H4 (cell line): ENCODE data around the gene JMJD6. TPM values are rescaled to one million over a fixed set of nuclear protein-coding genes. Genes with fewer than 3 reads are reported as not detected.

Experiments
- DNase-seq: peaks from one replicate; pipeline ENCODE4 v3.0.0-alpha.2; 2015; ENCODE audit warnings: low spot score
- total RNA-seq: library from RNA; depleted of rRNA; stranded (reverse); fragments of >200 nt; shearing (Covaris generic); gene quantifications from 2 replicates; pipeline ENCODE4 v1.2.3, GENCODE V29; 2014; rRNA removed

JMJD6 gene
- total RNA-seq, 1 experiment from 2014 or later = 33.4 TPM

DNA sequence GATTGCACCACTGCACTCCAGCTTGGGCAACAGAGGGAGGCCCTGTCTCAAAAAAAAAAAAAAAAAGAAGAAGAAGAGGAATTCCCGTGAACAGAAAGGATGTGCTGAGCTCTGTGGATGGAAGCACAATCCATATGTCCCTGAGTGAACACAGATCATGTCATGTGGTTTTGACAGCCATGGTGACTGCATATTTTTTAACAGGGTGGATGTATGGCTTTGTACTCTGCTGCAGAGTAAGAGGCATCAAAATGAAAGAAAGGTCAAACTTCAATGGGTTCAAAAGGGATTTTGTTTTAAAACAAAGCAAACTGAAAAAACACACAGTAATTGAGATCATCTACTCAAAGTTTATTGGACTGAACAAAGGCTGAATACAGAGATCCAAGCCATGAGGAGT lies 47.2 kb downstream of the JMJD6 start:
- DNase-seq = no peak

DNA sequence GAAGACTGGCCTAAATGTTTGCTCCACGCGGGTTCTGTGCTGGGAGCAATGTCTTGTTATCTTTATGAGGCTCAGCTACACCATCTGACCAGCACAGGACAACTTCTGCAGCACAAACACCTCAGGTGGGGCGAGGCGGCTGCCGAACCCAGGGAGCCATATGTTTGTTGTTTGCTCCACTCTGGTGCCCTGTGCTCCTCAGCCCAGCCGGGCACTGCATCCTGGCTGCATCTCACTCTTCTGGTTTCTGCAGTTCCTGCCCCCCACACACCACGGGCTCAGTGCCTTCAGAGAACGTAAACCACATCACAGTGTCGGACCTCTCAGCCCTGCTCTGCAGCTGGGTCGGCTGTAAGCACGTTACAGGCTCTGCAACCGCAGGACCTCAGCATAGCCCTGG lies 48.1 kb downstream of the JMJD6 start:
- no peak for DNase-seq

DNA sequence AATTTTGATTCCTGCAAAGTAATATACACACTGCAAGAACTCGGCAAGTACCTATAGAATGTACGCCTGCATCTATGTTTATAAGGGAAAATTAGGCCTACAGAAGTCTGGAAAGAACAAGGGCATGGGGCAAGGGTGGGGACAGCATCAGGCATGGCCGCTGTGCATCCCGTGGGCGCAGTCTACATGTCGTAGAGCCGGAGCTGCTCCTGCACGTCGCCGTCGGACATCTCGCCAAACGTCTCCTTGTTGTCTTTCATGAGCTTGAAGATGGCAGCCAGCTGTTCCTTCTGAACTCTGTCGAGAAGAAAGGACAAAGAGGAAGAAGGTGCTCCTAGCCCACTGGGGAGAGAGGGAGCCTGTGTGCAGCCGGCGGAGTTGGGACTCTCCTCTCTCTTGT lies 49.0 kb downstream of the JMJD6 start:
- no peak for DNase-seq

DNA sequence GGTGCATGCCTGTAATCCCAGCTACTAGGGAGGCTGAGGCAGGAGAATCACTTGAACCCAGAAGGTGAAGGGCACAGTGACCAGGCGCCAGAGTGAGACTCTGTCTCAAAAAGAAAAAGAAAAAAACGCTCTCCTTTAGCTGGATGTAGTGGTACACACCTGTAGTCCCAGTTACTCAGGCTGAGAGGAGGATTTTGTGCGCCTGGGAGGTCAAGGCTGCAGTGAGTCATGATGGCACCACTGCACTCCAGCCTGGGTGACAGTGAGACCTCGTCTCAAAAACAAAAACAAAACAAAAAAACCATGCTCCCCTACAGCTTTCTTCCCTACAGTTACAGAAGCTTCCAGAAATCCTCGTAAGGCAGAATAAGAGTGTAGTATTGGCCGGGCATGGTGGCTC lies 49.8 kb downstream of the JMJD6 start:
- DNase-seq = no peak

DNA sequence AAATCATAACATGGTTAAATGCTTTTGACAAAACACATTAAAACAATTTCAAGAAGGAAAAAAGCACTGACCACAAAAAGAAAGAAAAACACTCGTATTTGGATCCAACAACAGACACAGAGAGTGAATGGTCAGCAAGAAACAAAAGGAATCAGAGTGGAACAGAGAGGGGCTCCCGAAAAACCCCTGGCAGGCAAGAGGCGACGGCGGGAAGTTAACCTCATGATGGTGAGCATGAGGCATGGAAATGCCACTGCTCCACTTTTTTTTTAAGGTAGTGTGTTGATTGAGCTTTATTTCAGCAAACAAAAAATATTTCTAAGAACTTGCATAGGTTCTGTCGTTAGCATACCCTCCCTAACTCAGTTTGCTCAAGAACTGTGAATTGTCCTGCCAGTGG lies 50.8 kb downstream of the JMJD6 start:
- DNase-seq = no peak

DNA sequence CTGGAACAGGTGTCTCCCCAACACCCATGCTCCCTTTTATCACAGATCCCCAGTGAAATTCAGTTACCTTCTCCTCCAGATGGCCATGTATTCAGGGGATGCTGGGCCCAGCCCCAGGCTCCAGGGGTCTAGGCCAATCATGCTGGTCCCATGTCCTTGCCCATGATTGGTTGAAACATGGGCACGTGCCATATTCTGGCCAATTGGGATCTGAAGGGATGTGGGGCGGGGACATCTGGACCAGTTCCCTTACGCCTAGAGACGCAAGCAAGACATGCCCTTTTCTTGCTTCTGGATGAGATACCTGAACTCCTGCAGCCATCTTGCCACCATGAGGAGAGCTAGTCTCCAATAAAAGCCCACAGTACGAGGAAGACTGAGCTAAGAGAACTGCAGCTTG lies 51.8 kb downstream of the JMJD6 start:
- DNase-seq = no peak

DNA sequence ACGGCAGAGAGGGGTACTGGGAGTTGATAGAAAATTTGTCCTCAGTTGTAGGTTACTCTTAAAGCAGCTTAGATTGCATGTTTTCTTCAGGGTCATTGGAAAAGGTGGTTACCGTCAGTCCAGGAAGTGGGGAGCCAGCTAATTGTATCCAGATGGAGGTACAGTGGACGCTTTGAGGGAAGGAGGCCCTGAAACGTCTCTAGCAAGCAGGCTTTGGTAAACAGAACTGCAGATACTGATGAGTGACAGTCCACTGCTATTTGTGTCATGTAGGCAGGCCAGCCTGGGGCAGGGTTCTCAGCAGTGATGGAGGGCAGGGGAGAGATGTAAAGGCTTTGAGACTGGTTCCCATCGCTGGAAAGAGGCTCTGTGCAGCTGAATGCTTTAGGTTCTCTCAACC lies 52.7 kb downstream of the JMJD6 start:
- peak; percentile 66 for DNase-seq

DNA sequence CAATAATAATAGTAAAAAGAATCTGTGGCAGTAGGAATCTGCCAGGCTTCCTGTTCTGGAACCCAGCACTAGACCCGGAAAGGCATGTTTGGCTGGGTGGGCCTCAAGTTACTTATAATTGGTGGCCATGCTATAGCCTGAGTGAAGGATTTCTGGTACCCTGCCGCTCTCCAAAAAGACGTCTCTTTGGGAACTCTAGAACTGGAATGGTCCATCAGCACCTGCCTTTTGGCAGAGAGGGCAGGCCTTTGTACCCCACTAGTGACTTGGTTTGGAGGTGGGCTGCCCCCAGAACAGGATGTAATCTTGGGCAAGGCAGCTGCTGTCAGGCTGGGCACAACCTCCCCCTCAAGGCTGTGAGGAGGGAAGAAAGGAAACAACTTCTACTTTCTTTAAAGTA lies 53.5 kb downstream of the JMJD6 start:
- DNase-seq = no peak

DNA sequence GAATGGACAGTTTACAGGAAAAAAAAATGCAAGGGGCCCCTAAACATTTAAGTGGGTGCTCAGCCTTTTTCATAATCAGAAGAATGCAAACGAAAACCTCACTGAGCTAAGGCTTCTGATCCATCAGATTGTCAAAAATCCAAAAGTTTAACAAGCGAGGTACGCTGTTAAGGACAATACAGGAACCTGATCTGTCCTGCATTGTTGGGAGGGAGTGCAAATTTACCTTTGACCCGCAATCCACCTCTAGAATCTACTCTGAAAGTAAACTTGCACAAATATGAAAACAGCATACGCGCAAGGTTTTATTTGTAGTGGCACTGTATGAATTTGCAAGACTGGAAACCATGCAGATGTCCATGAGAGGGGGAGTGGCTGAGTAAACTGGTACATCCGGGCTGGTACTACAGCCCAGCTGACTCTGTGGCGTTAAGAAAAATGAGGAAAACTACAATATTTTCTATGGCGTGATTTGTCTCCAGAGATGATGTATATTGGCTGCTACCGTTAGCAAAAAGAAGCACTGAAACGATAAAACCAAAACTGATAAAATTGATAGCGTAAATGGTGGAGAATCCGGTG lies 54.0 kb downstream of the JMJD6 start:
- DNase-seq = no peak

DNA sequence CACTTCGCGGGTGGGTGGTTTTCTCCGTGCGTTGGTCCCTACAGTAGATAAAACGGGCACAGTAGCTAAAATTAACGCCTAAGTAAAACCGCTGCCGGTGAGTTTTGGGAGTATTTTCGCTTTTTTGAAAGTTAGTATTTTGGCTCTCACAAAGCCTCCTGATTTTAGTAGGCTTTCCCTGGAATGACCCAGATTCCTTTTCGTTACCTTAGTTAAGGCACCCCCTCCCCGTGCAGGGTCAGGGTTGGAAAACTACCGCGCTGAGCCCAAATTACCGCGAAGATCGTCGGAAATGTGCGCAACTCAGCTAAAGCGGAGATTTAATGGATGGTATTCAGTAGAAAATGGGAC lies 54.5 kb downstream of the JMJD6 start:
- DNase-seq = no peak

DNA sequence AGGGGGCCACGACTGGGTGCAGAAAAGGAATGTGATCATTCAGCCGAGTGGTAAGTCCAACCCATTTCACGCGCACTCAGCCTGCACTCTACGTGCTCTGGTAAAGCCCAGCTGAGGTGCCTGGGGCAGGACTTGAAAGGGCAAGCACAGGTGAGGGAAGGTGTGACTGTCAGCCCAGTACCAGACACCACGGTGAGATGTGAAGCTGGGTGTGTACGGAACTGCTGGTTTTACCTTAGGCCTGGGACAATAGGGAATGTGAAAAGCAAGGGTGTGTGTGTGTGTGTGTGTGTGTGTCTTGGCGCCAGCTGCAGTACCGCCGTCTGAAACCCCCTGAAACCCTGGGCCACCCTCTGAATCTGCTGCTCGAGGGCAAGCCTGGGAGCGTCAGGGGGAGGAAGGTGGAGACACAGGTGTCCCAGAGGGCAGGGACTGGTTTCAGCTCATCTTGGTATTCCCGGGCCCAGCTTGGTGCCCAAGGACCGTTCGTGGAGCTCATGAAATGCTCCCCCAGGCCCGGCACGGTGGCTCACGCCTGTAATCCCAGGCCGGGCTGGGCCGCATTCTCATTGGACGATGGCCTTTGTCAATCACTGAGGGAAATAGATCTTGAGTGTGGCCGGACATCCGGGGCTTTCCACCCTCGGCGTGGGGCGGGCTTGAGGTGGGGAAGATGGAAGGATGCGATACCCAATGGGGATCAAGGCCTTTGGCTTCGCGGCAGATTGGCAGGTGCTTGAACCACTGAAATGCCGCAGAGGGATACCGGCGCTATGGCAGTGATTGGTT lies 55.1 kb downstream of the JMJD6 start:
- peak; percentile 97 for DNase-seq

DNA sequence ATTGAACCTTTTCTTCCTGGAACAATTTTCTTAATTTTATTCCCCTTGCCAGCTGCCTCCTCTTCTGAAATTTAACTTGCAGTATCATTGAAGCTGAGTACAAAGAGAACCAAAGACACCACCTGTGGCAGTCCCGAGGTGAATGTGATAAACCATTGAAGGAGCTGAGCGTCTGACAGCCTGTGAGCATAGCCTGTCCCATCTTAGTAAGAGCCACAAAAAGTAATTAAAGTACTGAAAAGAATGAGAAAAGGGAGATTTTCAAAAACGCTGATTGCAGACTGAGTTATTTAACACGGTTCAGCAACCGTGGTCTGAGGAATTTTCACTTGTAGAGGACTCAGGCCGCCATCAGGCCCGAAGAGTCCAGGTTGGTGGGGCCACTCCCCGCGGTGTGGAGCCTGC lies 55.7 kb downstream of the JMJD6 start:
- no peak for DNase-seq

DNA sequence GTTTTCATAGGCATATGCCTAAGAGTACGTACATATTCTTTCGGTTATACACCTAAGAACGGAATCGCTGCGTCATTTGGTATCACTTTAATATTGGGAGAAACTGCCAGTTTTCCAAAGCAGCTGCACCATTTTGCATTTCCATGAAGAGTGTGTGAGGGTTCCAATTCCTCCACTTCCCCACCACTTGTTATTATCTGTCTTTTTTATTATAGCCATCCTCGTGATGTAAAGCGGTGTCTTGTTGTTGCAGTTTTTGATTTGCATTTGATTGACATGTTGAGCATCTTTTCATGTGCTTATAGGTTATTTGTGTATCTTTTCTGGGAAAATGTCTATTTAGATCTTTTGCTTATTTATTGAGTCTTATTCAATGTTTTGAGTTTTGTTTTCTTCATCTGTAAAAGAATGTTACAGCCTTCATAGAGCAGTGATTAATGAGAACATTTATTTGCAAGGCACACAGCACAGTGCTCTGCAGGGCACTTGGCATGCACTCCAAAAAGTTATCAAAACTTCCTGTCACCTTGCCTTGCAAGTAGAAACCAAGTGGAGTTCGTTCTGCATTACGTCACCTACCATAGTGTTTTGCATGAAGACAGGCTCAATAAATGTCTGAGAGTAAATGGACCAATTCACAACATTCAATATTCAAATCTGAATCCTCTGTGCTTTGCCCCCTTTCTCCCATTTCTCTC lies 56.2 kb downstream of the JMJD6 start:
- DNase-seq = no peak

Other genes starting within 250 kb of the JMJD6 start
- gene RHBDF2, start 225.2 kb downstream of the JMJD6 start, total RNA-seq = 9.0 and 17.4 TPM in 2 replicates
- gene CYGB, start 188.9 kb downstream of the JMJD6 start, total RNA-seq = 0.25 and 1.8 TPM in 2 replicates
- gene PRCD, start 186.6 kb downstream of the JMJD6 start, total RNA-seq = not detected in 2 replicates
- 0.14 TPM in 1 of 2 replicates, not detected in the other for gene ST6GALNAC2, start 140.7 kb downstream of the JMJD6 start, total RNA-seq
- gene ST6GALNAC1, start 82.8 kb downstream of the JMJD6 start, total RNA-seq = not detected in 2 replicates
- gene MXRA7, start 15.6 kb downstream of the JMJD6 start, total RNA-seq = 149 and 167 TPM in 2 replicates
- 77.5 and 112 TPM in 2 replicates for gene METTL23, start 233 bp upstream of the JMJD6 start, total RNA-seq
- 225 and 330 TPM in 2 replicates for gene SRSF2, start 10.7 kb upstream of the JMJD6 start, total RNA-seq
- gene MFSD11, start 11.5 kb upstream of the JMJD6 start, total RNA-seq = 33.5 and 36.7 TPM in 2 replicates
- gene MGAT5B, start 141.8 kb upstream of the JMJD6 start, total RNA-seq = 5.3 and 6.8 TPM in 2 replicates